Neural cell (in vitro differentiated cells): ENCODE measurements around the gene CD68. TPM values are rescaled to one million over a fixed set of nuclear protein-coding genes. Genes with fewer than 3 reads are reported as not detected.

Experiments used
- H2AFZ ChIP-seq: fragments of 200-600, 300-800 bp; sonication (generic), shearing (Covaris generic); 2 replicates; pipeline ENCODE4 v1.6.0; 2014; ENCODE audit warnings: low read depth, mild to moderate bottlenecking, antibody characterized with exemption, low read length, moderate library complexity
- H3F3A ChIP-seq: fragments of 200-600 bp; shearing (Covaris generic); 2 replicates; pipeline ENCODE4 v1.6.1; 2016; ENCODE audit warnings: mild to moderate bottlenecking, moderate library complexity, mixed read lengths, antibody characterized with exemption, low read length; ENCODE audit not compliant: insufficient read depth, poor library complexity, severe bottlenecking
- H3K27ac ChIP-seq: fragments of 200-600, 300-800 bp; sonication (generic), shearing (Covaris generic); 2 replicates; pipeline ENCODE4 v1.5.1; 2014; ENCODE audit warnings: mild to moderate bottlenecking, low read length, moderate library complexity
- H3K27me3 ChIP-seq: fragments of 300-800, 200-600 bp; sonication (generic), shearing (Covaris generic); 2 replicates; pipeline ENCODE4 v1.6.0; 2014; ENCODE audit warnings: mild to moderate bottlenecking, low read depth, low read length, moderate library complexity; ENCODE audit not compliant: insufficient read depth
- H3K36me3 ChIP-seq: fragments of 300-800, 200-600 bp; sonication (generic), shearing (Covaris generic); 2 replicates; pipeline ENCODE4 v1.5.1; 2014; ENCODE audit warnings: mild to moderate bottlenecking, antibody characterized with exemption, low read length, moderate library complexity; ENCODE audit not compliant: insufficient read depth
- H3K4me2 ChIP-seq: fragments of 300-800, 200-600 bp; sonication (generic), shearing (Covaris generic); 2 replicates; pipeline ENCODE4 v1.6.0; 2014; ENCODE audit warnings: mild to moderate bottlenecking, low read length
- H3K4me3 ChIP-seq: fragments of 300-800, 200-600 bp; sonication (generic), shearing (Covaris generic); 2 replicates; pipeline ENCODE4 v1.5.1; 2014; ENCODE audit warnings: mild to moderate bottlenecking, low read length, moderate library complexity
- H3K79me2 ChIP-seq: fragments of 200-600 bp; shearing (Covaris generic); replicated peaks from 2 replicates; pipeline ENCODE4 v1.6.0; 2014; ENCODE audit warnings: mild to moderate bottlenecking, low read length, moderate library complexity; ENCODE audit not compliant: insufficient read depth
- H3K9ac ChIP-seq: fragments of 300-800, 200-600 bp; sonication (generic), shearing (Covaris generic); 2 replicates; pipeline ENCODE4 v1.6.1; 2016; ENCODE audit warnings: mild to moderate bottlenecking, low read length, mixed read lengths
- H3K9me2 ChIP-seq: fragments of 200-600 bp; shearing (Covaris generic); 2 replicates; pipeline ENCODE4 v1.6.1; 2016; ENCODE audit warnings: mild to moderate bottlenecking, low read length, mixed read lengths; ENCODE audit not compliant: insufficient read depth
- H3K9me3 ChIP-seq: fragments of 200-600, 300-800 bp; sonication (generic), shearing (Covaris generic); 2 replicates; pipeline ENCODE4 v1.6.1; 2016; ENCODE audit warnings: mild to moderate bottlenecking, mixed run types, low read length, moderate library complexity, mixed read lengths
- H4K20me1 ChIP-seq: fragments of 200-600 bp; shearing (Covaris generic); 2 replicates; pipeline ENCODE4 v1.6.1; 2016; ENCODE audit warnings: mild to moderate bottlenecking, mixed run types; ENCODE audit not compliant: insufficient read depth
- CTCF ChIP-seq: fragments of 450-650 bp; IDR thresholded peaks from 2 replicates; pipeline ENCODE4 v1.5.1; 2014; ENCODE audit warnings: antibody characterized with exemption, mild to moderate bottlenecking, moderate library complexity; ENCODE audit not compliant: poor library complexity, severe bottlenecking
- EP300 ChIP-seq: fragments of 450-650 bp; conservative IDR thresholded peaks from 2 replicates; pipeline ENCODE4 v1.6.1; 2014; ENCODE audit warnings: antibody characterized with exemption, mild to moderate bottlenecking, moderate library complexity; ENCODE audit not compliant: poor library complexity, severe bottlenecking
- EZH2 ChIP-seq: fragments of 200-600, 300-800 bp; shearing (Covaris generic), sonication (generic); IDR thresholded peaks from 2 replicates; pipeline ENCODE4 v1.6.1; 2014; ENCODE audit warnings: antibody characterized with exemption, low read length, borderline replicate concordance, mild to moderate bottlenecking; ENCODE audit not compliant: insufficient read depth, poor library complexity, severe bottlenecking
- MXI1 ChIP-seq: fragments of 450-650 bp; conservative IDR thresholded peaks from 2 replicates; pipeline ENCODE4 v1.6.1; 2014; ENCODE audit warnings: antibody characterized with exemption, mild to moderate bottlenecking; ENCODE audit not compliant: poor library complexity, severe bottlenecking
- POLR2AphosphoS5 ChIP-seq: IDR thresholded peaks from 2 replicates; pipeline ENCODE4 v1.6.1; 2012
- RAD21 ChIP-seq: fragments of 450-650 bp; conservative IDR thresholded peaks from 2 replicates; pipeline ENCODE4 v1.6.1; 2014; ENCODE audit warnings: antibody characterized with exemption, mild to moderate bottlenecking, moderate library complexity
- SMC3 ChIP-seq: fragments of 450-650 bp; conservative IDR thresholded peaks from 2 replicates; pipeline ENCODE4 v1.6.1; 2014; ENCODE audit warnings: antibody characterized with exemption, mild to moderate bottlenecking, moderate library complexity; ENCODE audit not compliant: poor library complexity
- TAF1 ChIP-seq: IDR thresholded peaks from 2 replicates; pipeline ENCODE4 v1.6.1; 2012; ENCODE audit warnings: low read depth
- polyA plus RNA-seq: library from polyadenylated mRNA; depleted of rRNA; stranded (reverse); fragments of >200 nt; gene quantifications from 2 replicates; pipeline ENCODE4 v1.2.3, GENCODE V29; 2014
- TF ChIP-seq, protein P1 (sequence below): IDR thresholded peaks from 2 replicates; pipeline ENCODE4 v1.6.1; 2012; ENCODE audit warnings: borderline replicate concordance

Gene CD68
- polyA plus RNA-seq, 1 donor from 2014 or later, result not detected

GRCh38 chr17:7541074-7541621, 38.3 kb upstream of the CD68 start:
- Histone ChIP-seq H3K27me3 (no peaks in the 10 kb centered on the region), H3F3A (no peaks in the 10 kb centered on the region), H3K27ac (no peak overlapping the region), H3K9me2 (no peaks in the 10 kb centered on the region), H3K4me3 (no peak overlapping the region), H3K4me2 (no peak overlapping the region), H4K20me1 (no peaks in the 10 kb centered on the region), H3K79me2 (no peaks in the 10 kb centered on the region), H3K9ac (no peak overlapping the region), H2AFZ (no peak overlapping the region), H3K9me3 (no peaks in the 10 kb centered on the region), H3K36me3 (no peaks in the 10 kb centered on the region)
- no peak for TF ChIP-seq MXI1
- TF ChIP-seq EP300, result no peak
- no peak for TF ChIP-seq CTCF
- no peak for TF ChIP-seq SMC3
- no peak for TF ChIP-seq EZH2
- TF ChIP-seq RAD21, result no peak
- TF ChIP-seq, protein P1, sequence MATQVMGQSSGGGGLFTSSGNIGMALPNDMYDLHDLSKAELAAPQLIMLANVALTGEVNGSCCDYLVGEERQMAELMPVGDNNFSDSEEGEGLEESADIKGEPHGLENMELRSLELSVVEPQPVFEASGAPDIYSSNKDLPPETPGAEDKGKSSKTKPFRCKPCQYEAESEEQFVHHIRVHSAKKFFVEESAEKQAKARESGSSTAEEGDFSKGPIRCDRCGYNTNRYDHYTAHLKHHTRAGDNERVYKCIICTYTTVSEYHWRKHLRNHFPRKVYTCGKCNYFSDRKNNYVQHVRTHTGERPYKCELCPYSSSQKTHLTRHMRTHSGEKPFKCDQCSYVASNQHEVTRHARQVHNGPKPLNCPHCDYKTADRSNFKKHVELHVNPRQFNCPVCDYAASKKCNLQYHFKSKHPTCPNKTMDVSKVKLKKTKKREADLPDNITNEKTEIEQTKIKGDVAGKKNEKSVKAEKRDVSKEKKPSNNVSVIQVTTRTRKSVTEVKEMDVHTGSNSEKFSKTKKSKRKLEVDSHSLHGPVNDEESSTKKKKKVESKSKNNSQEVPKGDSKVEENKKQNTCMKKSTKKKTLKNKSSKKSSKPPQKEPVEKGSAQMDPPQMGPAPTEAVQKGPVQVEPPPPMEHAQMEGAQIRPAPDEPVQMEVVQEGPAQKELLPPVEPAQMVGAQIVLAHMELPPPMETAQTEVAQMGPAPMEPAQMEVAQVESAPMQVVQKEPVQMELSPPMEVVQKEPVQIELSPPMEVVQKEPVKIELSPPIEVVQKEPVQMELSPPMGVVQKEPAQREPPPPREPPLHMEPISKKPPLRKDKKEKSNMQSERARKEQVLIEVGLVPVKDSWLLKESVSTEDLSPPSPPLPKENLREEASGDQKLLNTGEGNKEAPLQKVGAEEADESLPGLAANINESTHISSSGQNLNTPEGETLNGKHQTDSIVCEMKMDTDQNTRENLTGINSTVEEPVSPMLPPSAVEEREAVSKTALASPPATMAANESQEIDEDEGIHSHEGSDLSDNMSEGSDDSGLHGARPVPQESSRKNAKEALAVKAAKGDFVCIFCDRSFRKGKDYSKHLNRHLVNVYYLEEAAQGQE, result no peak
- no peak for TF ChIP-seq POLR2AphosphoS5
- no peak for TF ChIP-seq TAF1

DNA sequence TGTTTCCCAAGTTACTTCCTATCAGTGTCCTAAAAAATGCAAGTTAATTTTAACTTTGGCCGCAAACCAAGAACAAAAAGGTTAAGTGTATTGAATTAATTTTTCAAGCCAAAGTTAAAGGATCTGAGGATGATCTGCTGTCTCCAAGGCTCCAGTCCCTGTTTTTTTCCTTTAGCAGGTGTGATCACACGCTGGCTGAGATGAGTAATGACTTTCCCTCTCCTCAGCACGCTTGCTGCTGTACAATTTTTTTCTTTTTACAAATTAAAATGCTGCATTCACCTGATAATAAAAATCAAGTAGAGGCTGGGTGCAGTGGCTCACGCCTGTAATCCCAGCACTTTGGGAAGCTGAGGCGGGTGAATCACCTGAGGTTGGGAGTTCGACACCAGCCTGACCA, 34.5 kb upstream of the CD68 start:
- no peaks in the 10 kb centered on the region for H3K36me3 ChIP-seq
- H3K27me3 ChIP-seq, result peaks cover 22% of the 10 kb centered on the region
- H3F3A ChIP-seq, result no peaks in the 10 kb centered on the region
- H3K4me2 ChIP-seq, result no peak overlapping the region
- no peaks in the 10 kb centered on the region for H4K20me1 ChIP-seq
- H3K9me3 ChIP-seq, result no peaks in the 10 kb centered on the region
- H2AFZ ChIP-seq, result no peak overlapping the region
- H3K9me2 ChIP-seq, result no peaks in the 10 kb centered on the region
- H3K9ac ChIP-seq, result no peak overlapping the region
- no peaks in the 10 kb centered on the region for H3K79me2 ChIP-seq
- H3K4me3 ChIP-seq, result no peak overlapping the region
- no peak for TF ChIP-seq POLR2AphosphoS5
- no peak for TF ChIP-seq EZH2
- no peak for TF ChIP-seq SMC3
- no peak for TF ChIP-seq RAD21
- no peak for TF ChIP-seq TAF1
- TF ChIP-seq MXI1, result no peak
- TF ChIP-seq, protein P1, result no peak
- no peak for TF ChIP-seq CTCF
- TF ChIP-seq EP300, result no peak
- H3K27ac ChIP-seq, result no peak overlapping the region
